ENCODE measurements around the gene URM1. TPM values are rescaled to one million over a fixed set of nuclear protein-coding genes. Genes with fewer than 3 reads are reported as not detected.
"Not testable (repeated sequence)": the region's sequence is repeated elsewhere in the genome, so short reads cannot be mapped to it uniquely, and the experiment has no call there.

The URM1 gene
- total and polyA plus RNA-seq, 10 of the 15 experiments (the other 5 are each of a cell fraction or from before 2014, with no cell fraction given) = 7.9 to 75.8 (median 63.7) TPM

DNA sequence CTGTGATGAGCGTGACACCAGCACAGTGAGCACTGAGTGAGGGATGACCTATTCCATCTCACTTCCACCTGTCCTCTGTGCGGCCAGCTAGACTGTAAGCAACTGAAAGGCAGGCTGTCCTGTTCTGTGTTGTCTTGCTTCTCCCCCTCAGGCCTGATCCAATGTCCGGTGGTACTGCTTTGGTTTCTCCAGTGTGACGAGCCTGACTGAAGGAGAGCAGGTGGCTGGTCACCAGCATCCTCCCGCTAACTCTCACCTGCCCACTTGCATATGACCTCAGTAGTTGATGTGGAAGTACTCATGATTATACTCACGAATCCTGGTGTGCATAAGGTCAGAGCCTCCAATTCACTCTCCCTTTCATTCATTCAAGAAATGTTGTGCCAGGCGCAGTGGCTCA is 33.2 kb upstream of the URM1 start:
- no peaks in the 10 kb centered on the region; a peak in 2 of 4 replicates for H3K36me3 ChIP-seq (ENCODE audit: control insufficient read depth in 2 of 2, insufficient read depth in 2 of 2, low read length in 1 of 2)
- H3K9me3 ChIP-seq (replicated peaks; ENCODE audit: control insufficient read depth, insufficient read depth, low read length) = no peaks in the 10 kb centered on the region
- 91% methylated on average over 7 of the region's 7 CpGs for whole genome bisulfite sequencing (ENCODE audit: insufficient coverage, insufficient replicate concordance, low lambda C conversion rate, missing lambda C conversion rate)
- no peak for FAIRE-seq
- ChIA-PET SMC1A (ENCODE audit: uncharacterized antibody, unreplicated experiment) (no interaction called here), CTCF (no interaction called here), RAD21 (ENCODE audit: unreplicated experiment) (interaction anchor here (1.6 kb wide), 1 partner anchor 42 kb away, joined by 3 read pairs; no protein-coding TSS in a partner anchor), POLR2A (interaction anchor here (0.6 kb wide), 2 partner anchors 442 to 690 kb away, joined by 3 to 6 read pairs; partner anchors contain the start of gene SH3GLB2)
- ATAC-seq = no peak
- H4K20me1 ChIP-seq (ENCODE audit: control insufficient read depth, insufficient read depth) = no peaks in the 10 kb centered on the region
- H3K27ac ChIP-seq (ENCODE audit: control insufficient read depth, insufficient read depth) = no peak overlapping the region
- H3K4me3 ChIP-seq = no peak overlapping the region
- TF ChIP-seq ZNF217 (IDR thresholded peaks at IDR 0.05) = no peak
- TF ChIP-seq DPF2 (IDR thresholded peaks at IDR 0.05) = no peak
- TF ChIP-seq SREBF1 (IDR thresholded peaks at IDR 0.05; ENCODE audit: low read length) = no peak
- no peak for TF ChIP-seq NFYB (IDR thresholded peaks at IDR 0.05; ENCODE audit: insufficient read depth, low read depth, low read length)
- TF ChIP-seq, protein P1, sequence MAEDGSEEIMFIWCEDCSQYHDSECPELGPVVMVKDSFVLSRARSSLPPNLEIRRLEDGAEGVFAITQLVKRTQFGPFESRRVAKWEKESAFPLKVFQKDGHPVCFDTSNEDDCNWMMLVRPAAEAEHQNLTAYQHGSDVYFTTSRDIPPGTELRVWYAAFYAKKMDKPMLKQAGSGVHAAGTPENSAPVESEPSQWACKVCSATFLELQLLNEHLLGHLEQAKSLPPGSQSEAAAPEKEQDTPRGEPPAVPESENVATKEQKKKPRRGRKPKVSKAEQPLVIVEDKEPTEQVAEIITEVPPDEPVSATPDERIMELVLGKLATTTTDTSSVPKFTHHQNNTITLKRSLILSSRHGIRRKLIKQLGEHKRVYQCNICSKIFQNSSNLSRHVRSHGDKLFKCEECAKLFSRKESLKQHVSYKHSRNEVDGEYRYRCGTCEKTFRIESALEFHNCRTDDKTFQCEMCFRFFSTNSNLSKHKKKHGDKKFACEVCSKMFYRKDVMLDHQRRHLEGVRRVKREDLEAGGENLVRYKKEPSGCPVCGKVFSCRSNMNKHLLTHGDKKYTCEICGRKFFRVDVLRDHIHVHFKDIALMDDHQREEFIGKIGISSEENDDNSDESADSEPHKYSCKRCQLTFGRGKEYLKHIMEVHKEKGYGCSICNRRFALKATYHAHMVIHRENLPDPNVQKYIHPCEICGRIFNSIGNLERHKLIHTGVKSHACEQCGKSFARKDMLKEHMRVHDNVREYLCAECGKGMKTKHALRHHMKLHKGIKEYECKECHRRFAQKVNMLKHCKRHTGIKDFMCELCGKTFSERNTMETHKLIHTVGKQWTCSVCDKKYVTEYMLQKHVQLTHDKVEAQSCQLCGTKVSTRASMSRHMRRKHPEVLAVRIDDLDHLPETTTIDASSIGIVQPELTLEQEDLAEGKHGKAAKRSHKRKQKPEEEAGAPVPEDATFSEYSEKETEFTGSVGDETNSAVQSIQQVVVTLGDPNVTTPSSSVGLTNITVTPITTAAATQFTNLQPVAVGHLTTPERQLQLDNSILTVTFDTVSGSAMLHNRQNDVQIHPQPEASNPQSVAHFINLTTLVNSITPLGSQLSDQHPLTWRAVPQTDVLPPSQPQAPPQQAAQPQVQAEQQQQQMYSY (CRISPR knock-in tag; IDR thresholded peaks at IDR 0.05) = no peak
- TF ChIP-seq MTA3 (IDR thresholded peaks at IDR 0.05; ENCODE audit: borderline replicate concordance, low read length) = no peak
- TF ChIP-seq SMAD5 (IDR thresholded peaks at IDR 0.05; ENCODE audit: low read depth) = no peak
- no peak for TF ChIP-seq POLR2AphosphoS2 (IDR thresholded peaks at IDR 0.05; ENCODE audit: low read depth, low read length)
- no peak for TF ChIP-seq ZNF274 (IDR thresholded peaks at IDR 0.05; ENCODE audit: insufficient read depth, insufficient read length)
- DNase-seq (ENCODE audit: low read depth, low spot score) = no peak
- no TSS peak for BruUV-seq (replicated peaks)
- H3K9ac ChIP-seq (ENCODE audit: control insufficient read depth, insufficient read depth, low read length) = no peak overlapping the region
- in situ Hi-C loops (cut with MboI) (no loop called here), intact Hi-C loops (cut with micrococcal nuclease; ENCODE audit: unreplicated experiment) (no loop called here)
- H3K4me1 ChIP-seq (ENCODE audit: control insufficient read depth, insufficient read depth, low read length) = no peaks in the 10 kb centered on the region
- no peaks in the 10 kb centered on the region for H3K27me3 ChIP-seq (replicated peaks in 1 of 2; ENCODE audit: control insufficient read depth in 2 of 2, insufficient read depth in 2 of 2, low read length in 1 of 2)
- no peaks in the 10 kb centered on the region for H3K79me2 ChIP-seq (ENCODE audit: control insufficient read depth, insufficient read depth, low read length)
- no peak overlapping the region for H3K4me2 ChIP-seq (ENCODE audit: control insufficient read depth, insufficient read depth)
- no peak overlapping the region for H2AFZ ChIP-seq (ENCODE audit: control insufficient read depth, low read depth, low read length)

DNA sequence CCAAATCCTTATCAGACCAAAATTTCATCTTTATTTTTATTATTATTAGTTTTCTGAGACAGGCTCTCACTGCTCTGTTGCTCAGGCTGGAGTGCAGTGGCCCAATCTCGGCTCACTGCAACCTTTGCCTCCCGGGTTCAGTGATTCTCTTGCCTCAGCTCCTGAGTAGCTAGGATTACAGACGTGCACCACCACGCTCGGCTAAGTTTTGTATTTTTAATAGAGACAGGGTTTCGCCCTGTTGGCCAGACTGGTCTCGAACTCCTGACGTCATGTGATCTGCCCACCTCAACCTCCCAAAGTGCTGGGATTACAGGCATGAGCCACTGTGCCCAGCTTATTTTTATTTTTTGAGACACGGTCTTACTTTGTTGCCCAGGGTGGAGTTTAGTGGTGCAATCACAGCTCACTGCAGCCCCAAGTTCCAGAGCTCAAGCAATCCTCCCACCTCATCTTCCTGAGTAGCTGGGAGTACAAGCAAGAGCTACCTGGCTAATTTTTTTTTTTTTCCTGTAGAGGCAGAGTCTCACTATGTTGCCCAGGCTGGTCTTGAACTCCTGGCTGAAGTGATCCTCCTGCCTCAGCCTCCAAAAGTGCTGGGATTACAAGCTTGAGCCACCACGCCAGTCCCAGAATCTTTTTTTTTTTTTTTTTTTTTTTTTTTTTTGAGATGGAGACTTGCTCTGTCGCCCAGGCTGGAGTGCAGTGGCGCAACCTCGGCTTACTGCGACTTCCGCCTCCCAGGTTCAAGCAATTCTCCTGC is 32.1 kb upstream of the URM1 start:
- H3K27ac ChIP-seq (ENCODE audit: control insufficient read depth, insufficient read depth); H3K4me2 ChIP-seq (ENCODE audit: control insufficient read depth, insufficient read depth); BruUV-seq (replicated peaks); DNase-seq (ENCODE audit: low read depth, low spot score); H3K4me1 ChIP-seq (ENCODE audit: control insufficient read depth, insufficient read depth, low read length); intact Hi-C loops (cut with micrococcal nuclease; ENCODE audit: unreplicated experiment); ATAC-seq; H2AFZ ChIP-seq (ENCODE audit: control insufficient read depth, low read depth, low read length); in situ Hi-C loops (cut with MboI); H3K36me3 ChIP-seq (ENCODE audit: control insufficient read depth in 2 of 2, insufficient read depth in 2 of 2, low read length in 1 of 2); H3K9me3 ChIP-seq (replicated peaks; ENCODE audit: control insufficient read depth, insufficient read depth, low read length); FAIRE-seq; H3K9ac ChIP-seq (ENCODE audit: control insufficient read depth, insufficient read depth, low read length); H3K79me2 ChIP-seq (ENCODE audit: control insufficient read depth, insufficient read depth, low read length); H3K27me3 ChIP-seq (replicated peaks in 1 of 2; ENCODE audit: control insufficient read depth in 2 of 2, insufficient read depth in 2 of 2, low read length in 1 of 2); H3K4me3 ChIP-seq; H4K20me1 ChIP-seq (ENCODE audit: control insufficient read depth, insufficient read depth): not testable (repeated sequence)
- CTCF ChIA-PET = interaction anchor here (0.6 to 2.1 kb wide), 4 partner anchors 18 to 84 kb away, joined by 3 to 8 read pairs (median 4); no protein-coding TSS in a partner anchor
- POLR2A ChIA-PET = interaction anchor here (0.7 to 1.4 kb wide), 4 partner anchors 8 to 1668 kb away, joined by 3 to 5 read pairs (median 3); partner anchors contain the start of genes GOLGA2 and SWI5
- 94% methylated on average over 15 of the region's 15 CpGs for whole genome bisulfite sequencing (ENCODE audit: insufficient coverage, insufficient replicate concordance, low lambda C conversion rate, missing lambda C conversion rate)
- SMC1A ChIA-PET (ENCODE audit: uncharacterized antibody, unreplicated experiment) = interaction anchor here (1.6 kb wide), 1 partner anchor 44 kb away, joined by 3 read pairs; no protein-coding TSS in a partner anchor
- RAD21 ChIA-PET (ENCODE audit: unreplicated experiment) = interaction anchor here (0.6 to 1.6 kb wide), 2 partner anchors 44 to 839 kb away, joined by 3 to 8 read pairs; partner anchors contain the start of gene IER5L

Data from GM12878 (cell line).